WERI-Rb-1 (cell line): ENCODE measurements around the gene AK3.

Experiments used
- DNase-seq: peaks from one replicate; pipeline ENCODE4 v3.0.0-alpha.2; 2020
- H3K27ac ChIP-seq: fragments of 250-450 bp; sonication (Bioruptor Pico); 2 replicates; pipeline ENCODE4 v1.5.1; 2020; ENCODE audit warnings: mild to moderate bottlenecking, moderate library complexity
- H3K27me3 ChIP-seq: fragments of 250-450 bp; sonication (Bioruptor Pico); 2 replicates; pipeline ENCODE4 v1.5.1; 2021; ENCODE audit warnings: mild to moderate bottlenecking, low read depth, moderate library complexity; ENCODE audit not compliant: insufficient read depth, severe bottlenecking
- H3K36me3 ChIP-seq: fragments of 250-450 bp; sonication (Bioruptor Pico); 2 replicates; pipeline ENCODE4 v1.5.1; 2020; ENCODE audit warnings: mild to moderate bottlenecking, moderate library complexity
- H3K4me3 ChIP-seq: 2 replicates; pipeline ENCODE4 v1.5.1; 2011; ENCODE audit warnings: low read depth, mild to moderate bottlenecking, control low read depth, low read length
- H3K9me3 ChIP-seq: fragments of 250-450 bp; sonication (Bioruptor Pico); 2 replicates; pipeline ENCODE4 v1.5.1; 2021; ENCODE audit warnings: mild to moderate bottlenecking, moderate library complexity; ENCODE audit not compliant: severe bottlenecking
- CTCF ChIP-seq: IDR thresholded peaks from 2 replicates; pipeline ENCODE4 v1.5.1; 2011; ENCODE audit warnings: low read depth, mild to moderate bottlenecking, control low read depth, inconsistent platforms, low read length

The AK3 gene

GRCh38 chr9:4721736-4722135, 19.3 kb downstream of the AK3 start:
- peaks cover 60% of the 10 kb centered on the region for H3K36me3 ChIP-seq
- DNase-seq = no peak
- TF ChIP-seq CTCF = no peak

GRCh38 chr9:4718911-4719310, 22.1 kb downstream of the AK3 start:
- H3K27ac ChIP-seq = no peak overlapping the region
- no peak for DNase-seq
- no peak for TF ChIP-seq CTCF
- peaks cover 63% of the 10 kb centered on the region for H3K36me3 ChIP-seq
- no peaks in the 10 kb centered on the region for H3K9me3 ChIP-seq
- no peak overlapping the region for H3K4me3 ChIP-seq
- H3K27me3 ChIP-seq = no peaks in the 10 kb centered on the region

More at GRCh38 chr9:4721736-4722135, 19.3 kb downstream of the AK3 start:
- no peak overlapping the region for H3K27ac ChIP-seq
- H3K9me3 ChIP-seq = no peaks in the 10 kb centered on the region
- no peaks in the 10 kb centered on the region for H3K27me3 ChIP-seq
- H3K4me3 ChIP-seq = no peak overlapping the region

- no peak for TF ChIP-seq CTCF
- Histone ChIP-seq H3K27ac (no peak overlapping the region), H3K36me3 (peaks cover 70% of the 10 kb centered on the region)
These were observed 23.2 kb downstream of the AK3 start for GRCh38 chr9:4717815-4718214.

GRCh38 chr9:4716163-4716562, 24.8 kb downstream of the AK3 start:
- TF ChIP-seq CTCF = no peak
- no peak for DNase-seq
- H3K9me3 ChIP-seq = no peaks in the 10 kb centered on the region
- no peak overlapping the region for H3K4me3 ChIP-seq
- no peak overlapping the region for H3K27ac ChIP-seq
- H3K36me3 ChIP-seq = peaks cover 68% of the 10 kb centered on the region
- no peaks in the 10 kb centered on the region for H3K27me3 ChIP-seq

More at GRCh38 chr9:4717815-4718214, 23.2 kb downstream of the AK3 start:
- Histone ChIP-seq H3K4me3 (no peak overlapping the region), H3K9me3 (no peaks in the 10 kb centered on the region), H3K27me3 (no peaks in the 10 kb centered on the region)
- no peak for DNase-seq

GRCh38 chr9:4714266-4715016, 26.6 kb downstream of the AK3 start:
- H3K27ac ChIP-seq = peak overlapping the region; percentile 25
- no peaks in the 10 kb centered on the region for H3K9me3 ChIP-seq
- peaks cover 65% of the 10 kb centered on the region for H3K36me3 ChIP-seq
- no peak overlapping the region for H3K4me3 ChIP-seq
- no peaks in the 10 kb centered on the region for H3K27me3 ChIP-seq
- DNase-seq = no peak
- no peak for TF ChIP-seq CTCF

- no peak overlapping the region for H3K4me3 ChIP-seq
- H3K27ac ChIP-seq = peak overlapping the region; percentile 25; the same call in 1 of the 2 replicates
- no peaks in the 10 kb centered on the region for H3K27me3 ChIP-seq
- no peaks in the 10 kb centered on the region for H3K9me3 ChIP-seq
- H3K36me3 ChIP-seq = peaks cover 61% of the 10 kb centered on the region
- no peak for TF ChIP-seq CTCF
- no peak for DNase-seq
These were observed 27.2 kb downstream of the AK3 start for GRCh38 chr9:4713849-4714248.
